Measurements from ENCODE around the gene TMC6. TPM values are rescaled to one million over a fixed set of nuclear protein-coding genes. Genes with fewer than 3 reads are reported as not detected.

Gene TMC6
- total and polyA plus RNA-seq, 2 of the 4 experiments (the other 2 are of a cell fraction): 0.19 TPM; not detected in 1

DNA sequence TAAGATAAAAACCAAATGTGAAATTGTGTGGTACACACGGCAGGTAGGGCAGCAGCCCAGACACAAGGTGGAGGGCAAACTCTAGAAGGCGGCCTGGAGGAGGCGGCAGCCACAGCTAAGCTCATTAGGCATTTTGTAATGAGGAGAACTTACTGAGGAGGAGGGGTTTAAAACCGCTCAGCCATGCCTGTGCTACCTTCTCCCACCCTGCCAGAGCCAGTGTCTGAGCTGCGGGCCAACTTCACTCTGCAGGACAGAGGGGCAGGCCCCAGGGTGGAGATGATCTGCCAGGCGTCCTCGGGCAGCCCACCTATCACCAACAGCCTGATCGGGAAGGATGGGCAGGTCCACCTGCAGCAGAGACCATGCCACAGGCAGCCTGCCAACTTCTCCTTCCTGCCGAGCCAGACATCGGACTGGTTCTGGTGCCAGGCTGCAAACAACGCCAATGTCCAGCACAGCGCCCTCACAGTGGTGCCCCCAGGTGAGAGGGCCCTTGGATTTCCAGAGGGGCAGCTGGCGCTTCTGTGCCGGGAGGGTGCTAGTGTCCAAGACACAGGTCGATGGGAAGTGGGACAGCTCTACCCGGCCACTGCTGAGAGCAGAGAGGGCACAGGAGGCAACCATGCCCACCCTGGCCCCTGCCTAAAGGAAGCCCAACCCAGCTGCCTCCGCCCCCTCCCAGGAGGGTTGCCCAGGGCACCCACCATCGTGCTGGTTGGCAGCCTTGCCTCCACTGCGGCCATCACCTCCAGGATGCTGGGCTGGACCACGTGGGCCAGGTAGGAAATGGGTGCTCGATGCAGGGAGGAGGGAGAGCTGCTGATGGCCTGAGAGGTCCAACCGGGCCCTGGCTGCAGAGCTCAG lies 35.6 kb upstream of the TMC6 start:
- Histone ChIP-seq H3K18ac (ENCODE audit: low read depth, low read length) (no peak overlapping the region), H2AFZ (replicated peaks; ENCODE audit: low read length, poor library complexity) (peak overlapping the region; percentile 11), H4K20me1 (ENCODE audit: insufficient read depth, low read length) (no peaks in the 10 kb centered on the region; the same call in 1 of the 2 replicates), H2AK5ac (ENCODE audit: low read depth, low read length) (no peak overlapping the region), H2BK5ac (ENCODE audit: low read depth, low read length, poor library complexity, severe bottlenecking) (no peak overlapping the region), H2BK20ac (ENCODE audit: low read depth, low read length) (no peak overlapping the region), H3K9me3 (ENCODE audit: control insufficient read depth, insufficient read depth, low read length) (no peaks in the 10 kb centered on the region), H4K8ac (ENCODE audit: low read depth in 2 of 2, low read length in 2 of 2) (no peak overlapping the region), H4K91ac (ENCODE audit: insufficient read depth, low read depth, low read length) (no peak overlapping the region), H2BK120ac (ENCODE audit: low read depth, low read length) (no peak overlapping the region), H3K4me2 (ENCODE audit: low read depth, low read length) (no peak overlapping the region), H3K23ac (ENCODE audit: low read depth, low read length) (no peak overlapping the region), H3K9ac (ENCODE audit: low read depth, low read length) (no peak overlapping the region), H3K79me1 (ENCODE audit: low read depth in 1 of 2, low read length in 2 of 2) (peaks cover 0 to 6% of the 10 kb centered on the region in 2 experiments; a peak in 2 of 4 replicates), H3K4me1 (ENCODE audit: control insufficient read depth, insufficient read depth, low read length) (peaks cover 2% of the 10 kb centered on the region; the same call in 1 of the 2 replicates), H2BK15ac (ENCODE audit: low read depth, low read length) (no peak overlapping the region), H4K5ac (ENCODE audit: low read depth, low read length) (no peak overlapping the region), H3K4ac (ENCODE audit: low read depth, low read length) (no peak overlapping the region), H3K4me3 (ENCODE audit: insufficient read depth, low read depth, low read length) (no peak overlapping the region), H2AK9ac (replicated peaks; ENCODE audit: low read depth, low read length, poor library complexity) (peak overlapping the region; percentile 16), H3K14ac (replicated peaks; ENCODE audit: low read depth, low read length) (no peak overlapping the region), H3K36me3 (ENCODE audit: control insufficient read depth, insufficient read depth, low read length) (no peaks in the 10 kb centered on the region), H3K9me1 (ENCODE audit: insufficient read depth, low read length) (peaks cover 3% of the 10 kb centered on the region; the same call in 1 of the 2 replicates), H3K56ac (ENCODE audit: extremely low read depth, insufficient read depth, low read length) (no peak overlapping the region), H3K27ac (ENCODE audit: insufficient read depth, low read length) (no peak overlapping the region), H3K27me3 (ENCODE audit: control insufficient read depth, insufficient read depth, low read length) (no peaks in the 10 kb centered on the region)
- BruUV-seq (replicated peaks): no TSS peak
- ATAC-seq (ENCODE audit: low read depth) (no peak), DNase-seq (no peak)
- no peak for TF ChIP-seq USF2 (IDR thresholded peaks at IDR 0.05; ENCODE audit: low read depth, low read length)
- in situ Hi-C loops (cut with MboI; ENCODE audit: low sequenced_read_pairs): no loop called here
- intact Hi-C loops (cut with micrococcal nuclease): no loop called here
- POLR2A ChIA-PET (ENCODE audit: unreplicated experiment): no interaction called here
- CTCF ChIA-PET: no interaction called here
- WGBS, 2 experiments (ENCODE audit: extremely low coverage in 2 of 2, insufficient read length in 1 of 2): 81% methylated on average over 9 of the region's 22 CpGs; no CpG with 5 or more reads in 1 of the 2 experiments
- dilution Hi-C loops (cut with HindIII; ENCODE audit: low sequenced_read_pairs, unreplicated experiment): no loop called here

All from IMR-90 (cell line).